Lung (tissue), 12 donors: ENCODE data around the gene SKIC8. TPM values are rescaled to one million over a fixed set of nuclear protein-coding genes. Genes with fewer than 3 reads are reported as not detected.

Experiments
- ATAC-seq: fragments of 200-7000 bp; cut with Tn5 transposase; one replicate; pipeline ENCODE4 v1.9.1; 2020; ENCODE audit warnings: moderate number of reproducible peaks; ENCODE audit not compliant: insufficient read depth, low FRiP score
- DNase-seq, 3 donors: peaks; one replicate each; pipeline ENCODE4 v3.0.0-alpha.2; 2013 to 2017
- H3K27ac ChIP-seq, 2 donors: one replicate each; pipeline ENCODE4 v1.5.1; 2013; ENCODE audit warnings: mild to moderate bottlenecking in 2 of 2, moderate library complexity in 2 of 2, control low read depth in 1 of 2, inconsistent platforms in 1 of 2, low read depth in 1 of 2, low read length in 1 of 2
- H3K27me3 ChIP-seq, 3 donors: one replicate each; pipeline ENCODE4 v1.5.1; 2013; ENCODE audit warnings: low read length in 2 of 3; ENCODE audit not compliant: control insufficient read depth in 3 of 3, insufficient read depth in 3 of 3
- H3K36me3 ChIP-seq, 4 donors: one replicate each; pipeline ENCODE4 v1.5.1; 2013; ENCODE audit warnings: low read length in 4 of 4, mild to moderate bottlenecking in 1 of 4, moderate library complexity in 1 of 4; ENCODE audit not compliant: control insufficient read depth in 4 of 4, insufficient read depth in 4 of 4
- H3K4me1 ChIP-seq, 5 donors: one replicate each; pipeline ENCODE4 v1.5.1; 2013; ENCODE audit warnings: low read length in 5 of 5, mild to moderate bottlenecking in 2 of 5, moderate library complexity in 1 of 5; ENCODE audit not compliant: control insufficient read depth in 5 of 5, insufficient read depth in 5 of 5
- H3K4me3 ChIP-seq: one replicate; pipeline ENCODE4 v1.5.1; 2013; ENCODE audit warnings: mild to moderate bottlenecking, control low read depth, moderate library complexity
- H3K9ac ChIP-seq, 2 donors: one replicate each; pipeline ENCODE4 v1.5.1; 2013; ENCODE audit warnings: low read length in 2 of 2, control low read depth in 1 of 2; ENCODE audit not compliant: insufficient read depth in 1 of 2
- H3K9me3 ChIP-seq, 4 donors: one replicate each; pipeline ENCODE4 v1.5.1; 2013; ENCODE audit warnings: low read length in 3 of 4, mild to moderate bottlenecking in 1 of 4, moderate library complexity in 1 of 4; ENCODE audit not compliant: control insufficient read depth in 4 of 4, insufficient read depth in 3 of 4
- CTCF ChIP-seq: IDR thresholded peaks from 2 replicates; pipeline ENCODE4 v1.5.1; 2012; ENCODE audit warnings: mild to moderate bottlenecking; ENCODE audit errors: control extremely low read depth, extremely low read depth
- WGBS, 2 donors: extraction: QIAGEN DNeasy Blood & Tissue Kit; methylation state at CpG; one replicate each; pipeline ENCODE4 v1.1.7; 2013; 5-methylcytosine and 5-hydroxymethylcytosine counted together
- polyA plus RNA-seq, 2 donors: library from polyadenylated mRNA; stranded (reverse); fragments of 200-250 nt; gene quantifications; one replicate each; pipeline ENCODE4 v1.2.1, GENCODE V29; 2013
- total RNA-seq, 2 donors: library from RNA; depleted of rRNA in 1 of 2; stranded (reverse); fragments of >200 nt in 1 of 2; gene quantifications; one replicate each; pipeline ENCODE4 v1.2.1, GENCODE V29; 2014 to 2021
- donor health status: control.
- donor health status: control.
- donor health status: Bipolar disorder and iron deficiency.
- donor health status: healthy.
- donor health status: DM: yes; HTN: yes; CAD: no.

Gene SKIC8
- total and polyA plus RNA-seq, 4 donors: 45.1 to 64.9 (median 54.1) TPM

DNA sequence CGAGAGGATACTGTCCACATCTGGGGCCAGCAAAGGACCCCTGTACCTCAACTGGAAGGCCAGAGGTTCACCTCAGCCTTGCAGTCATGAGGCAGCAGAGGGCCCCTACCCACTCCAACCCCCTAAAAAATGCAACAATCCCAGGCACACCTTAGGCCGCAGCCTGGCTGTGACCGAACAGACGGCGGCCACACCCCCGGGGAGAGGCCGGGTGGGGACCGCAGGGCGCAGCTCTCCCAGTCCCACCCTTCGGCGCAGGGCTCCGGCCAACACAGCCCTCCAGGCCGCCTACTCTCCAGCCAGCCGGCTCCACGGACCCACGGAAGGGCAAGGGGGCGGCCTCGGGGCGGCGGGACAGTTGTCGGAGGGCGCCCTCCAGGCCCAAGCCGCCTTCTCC lies 35.5 kb downstream of the SKIC8 start:
- H3K36me3 ChIP-seq: no peaks in the 10 kb centered on the region
- 83 to 92% methylated on average over 23 of the region's 23 CpGs for WGBS, 2 donors
- H3K4me3 ChIP-seq: peak overlapping the region; percentile 65
- no peaks in the 10 kb centered on the region for H3K9me3 ChIP-seq
- no peak overlapping the region for H3K9ac ChIP-seq
- H3K27ac ChIP-seq: peak overlapping the region; percentile 54 to 97
- no peak for TF ChIP-seq CTCF
- H3K4me1 ChIP-seq: peaks cover 0 to 9% (median 2%) of the 10 kb centered on the region in 5 donors
- no peaks in the 10 kb centered on the region for H3K27me3 ChIP-seq
- no peak for ATAC-seq
- DNase-seq: no peak

DNA sequence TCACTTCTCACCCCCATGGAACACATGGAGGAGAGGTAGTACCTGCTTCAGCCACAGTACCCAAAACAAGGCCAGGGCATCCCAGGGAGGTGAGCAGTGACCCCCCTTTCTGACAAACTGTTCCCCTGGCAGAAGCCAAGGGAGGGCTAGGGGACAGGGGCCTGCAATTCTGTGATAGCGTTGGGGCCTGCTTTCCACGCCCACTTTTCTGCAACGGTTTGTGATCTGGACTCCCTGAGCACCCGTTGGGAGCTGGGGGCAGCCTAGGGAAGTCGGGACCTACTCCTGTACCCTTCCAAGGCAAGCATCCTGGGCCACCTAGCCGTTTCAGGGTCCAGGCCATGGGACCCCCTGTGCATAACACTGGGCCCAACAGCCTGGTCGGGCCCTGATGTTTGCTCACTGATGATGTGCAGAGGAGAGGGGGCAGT lies 36.0 kb downstream of the SKIC8 start:
- no peaks in the 10 kb centered on the region for H3K9me3 ChIP-seq
- no peaks in the 10 kb centered on the region for H3K36me3 ChIP-seq
- no peak overlapping the region for H3K9ac ChIP-seq
- no peak overlapping the region for H3K27ac ChIP-seq
- H3K4me1 ChIP-seq: peaks cover 0 to 9% (median 2%) of the 10 kb centered on the region in 5 donors
- ATAC-seq (no peak), DNase-seq (no peak)
- WGBS, 2 donors: 86 to 97% methylated on average over 7 of the region's 7 CpGs
- H3K27me3 ChIP-seq: no peaks in the 10 kb centered on the region
- H3K4me3 ChIP-seq: no peak overlapping the region
- no peak for TF ChIP-seq CTCF

- ATAC-seq: no peak
- peak in 1 of 3 donors; percentile 3 for DNase-seq
- no peaks in the 10 kb centered on the region for H3K36me3 ChIP-seq
- no peak overlapping the region for H3K4me3 ChIP-seq
- H3K27ac ChIP-seq: no peak overlapping the region
- no peaks in the 10 kb centered on the region for H3K9me3 ChIP-seq
- no peak for TF ChIP-seq CTCF
- H3K4me1 ChIP-seq: peaks cover 0 to 9% (median 0%) of the 10 kb centered on the region in 5 donors
- no peaks in the 10 kb centered on the region for H3K27me3 ChIP-seq
- WGBS, 2 donors: 80 to 95% methylated on average over 3 of the region's 3 CpGs
- H3K9ac ChIP-seq: no peak overlapping the region
Observed at GRCh38 chr15:78261062-78261461, 38.3 kb downstream of the SKIC8 start.

DNA sequence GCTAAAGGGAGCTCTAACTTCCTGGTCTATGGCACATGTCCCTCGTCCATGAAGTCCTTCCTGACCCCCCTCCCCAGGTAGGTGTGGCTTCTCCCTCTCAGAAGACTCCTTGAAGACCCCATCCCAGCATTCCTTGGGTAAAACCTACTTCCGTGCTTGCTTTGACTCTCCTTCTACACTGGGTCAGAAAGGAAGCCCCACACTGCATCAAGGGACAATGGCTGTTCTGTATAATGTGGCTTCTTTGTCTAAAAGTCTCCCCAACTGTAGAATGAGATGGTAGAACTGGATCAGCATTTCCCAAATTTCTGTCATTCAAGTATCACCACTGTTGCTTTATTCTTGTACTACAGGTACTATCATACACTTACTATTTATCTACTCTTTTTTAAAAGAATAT lies 38.9 kb downstream of the SKIC8 start:
- no peak overlapping the region for H3K4me3 ChIP-seq
- 57 to 78% methylated on average over 2 of the region's 2 CpGs for WGBS, 2 donors
- no peaks in the 10 kb centered on the region for H3K9me3 ChIP-seq
- TF ChIP-seq CTCF: no peak
- H3K36me3 ChIP-seq: no peaks in the 10 kb centered on the region
- no peaks in the 10 kb centered on the region for H3K27me3 ChIP-seq
- no peak for DNase-seq
- peaks cover 0 to 8% (median 0%) of the 10 kb centered on the region in 5 donors for H3K4me1 ChIP-seq
- no peak overlapping the region for H3K27ac ChIP-seq
- ATAC-seq: no peak
- no peak overlapping the region for H3K9ac ChIP-seq
